HG02938 (cell line): ENCODE data around the gene CXCL11.
"Not testable (repeated sequence)": the region's sequence is repeated elsewhere in the genome, so short reads cannot be mapped to it uniquely, and the experiment has no call there.

ENCODE experiments used
- ATAC-seq: cut with Tn5 transposase; IDR thresholded peaks from one replicate; pipeline ENCODE4 v1.9.1; 2021; ENCODE audit warnings: mild to moderate bottlenecking, moderate library complexity; ENCODE audit not compliant: unreplicated experiment

The CXCL11 gene

DNA sequence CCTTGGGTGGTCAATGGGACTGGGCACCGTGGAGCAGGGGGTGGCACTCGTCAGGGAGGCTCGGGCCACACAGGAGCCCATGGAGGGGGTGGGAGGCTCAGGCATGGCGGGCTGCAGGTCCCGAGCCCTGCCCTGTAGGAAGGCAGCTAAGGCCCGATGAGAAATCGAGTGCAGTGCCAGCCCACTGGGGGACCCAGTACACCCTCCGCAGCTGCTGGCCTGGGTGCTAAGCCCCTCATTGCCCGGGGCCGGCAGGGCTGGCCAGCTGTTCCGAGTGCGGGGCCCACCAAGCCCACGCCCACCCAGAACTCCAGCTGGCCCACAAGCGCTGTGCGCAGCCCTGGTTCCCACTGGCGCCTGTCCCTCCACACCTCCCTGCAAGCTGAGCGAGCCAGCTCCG, 7.4 kb upstream of the CXCL11 start:
- ATAC-seq = not testable (repeated sequence)

GRCh38 chr4:76042241-76042998, 6.5 kb upstream of the CXCL11 start:
- ATAC-seq = not testable (repeated sequence)

DNA sequence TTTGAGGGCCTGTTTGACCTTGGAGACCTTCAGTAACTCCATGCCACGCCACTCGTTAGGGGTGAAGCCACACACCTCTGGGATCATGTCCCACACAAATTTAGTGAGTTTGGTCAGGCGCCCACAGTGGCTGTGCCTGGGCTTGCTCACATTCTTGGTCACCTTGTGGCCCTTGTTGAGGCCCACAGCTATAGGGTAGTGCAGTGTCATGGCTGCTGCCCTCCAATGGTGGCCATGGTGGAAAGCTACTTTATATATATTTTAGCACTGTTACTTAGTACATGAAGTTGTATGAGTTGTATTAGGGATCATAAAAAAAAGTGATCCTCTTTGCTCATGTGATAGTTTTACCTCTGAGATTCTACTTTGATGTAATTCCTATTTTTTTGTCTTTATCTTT, 985 bp upstream of the CXCL11 start:
- ATAC-seq = no peak

GRCh38 chr4:76035141-76035540, 729 bp downstream of the CXCL11 start:
- no peak for ATAC-seq

- no peak for ATAC-seq
These were observed 6.6 kb downstream of the CXCL11 start for GRCh38 chr4:76029300-76029699.

DNA sequence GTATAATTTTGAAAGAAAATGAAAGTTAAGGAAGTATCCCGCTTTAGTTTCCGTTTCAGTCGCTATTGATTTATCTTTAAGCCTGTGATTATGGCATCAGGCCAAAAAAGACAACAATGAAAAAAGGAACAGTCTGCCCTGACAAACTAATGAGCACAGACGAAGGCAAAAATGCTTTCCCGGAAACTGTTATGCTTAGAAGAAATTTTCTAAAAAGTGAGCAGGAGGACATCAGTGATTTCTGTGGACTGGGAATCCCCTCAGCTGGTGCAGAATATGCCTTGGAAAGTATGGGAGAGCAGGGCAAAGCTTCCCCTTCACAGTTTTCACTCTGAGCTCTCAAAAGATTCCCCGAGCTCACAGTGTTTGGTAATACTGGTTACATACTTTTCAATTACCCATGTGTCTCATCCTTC, 7.5 kb downstream of the CXCL11 start:
- ATAC-seq = no peak

GRCh38 chr4:76024065-76024464, 11.8 kb downstream of the CXCL11 start:
- no peak for ATAC-seq

- ATAC-seq = no peak
These were observed 12.5 kb downstream of the CXCL11 start, which contains the start of gene CXCL10 for GRCh38 chr4:76023389-76023788. Gene CXCL10, minus strand, starts transcription at chr4:76023497. Its CDS starts 66 bp downstream, at chr4:76023431.

DNA sequence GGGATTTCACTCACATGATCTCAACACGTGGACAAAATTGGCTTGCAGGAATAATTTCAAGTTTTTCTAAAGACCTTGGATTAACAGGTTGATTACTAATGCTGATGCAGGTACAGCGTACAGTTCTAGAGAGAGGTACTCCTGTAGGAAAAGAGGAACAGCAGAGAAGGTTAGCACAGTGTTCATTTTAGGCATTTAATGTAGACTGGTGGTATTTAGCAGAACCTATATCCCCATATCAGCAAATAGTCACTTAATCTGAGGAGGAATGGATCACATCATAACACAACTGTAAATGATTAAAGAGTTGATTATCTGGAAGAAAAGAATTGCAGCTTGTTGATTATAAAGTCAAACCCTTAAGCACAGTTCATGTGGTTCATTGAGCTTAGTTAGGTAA, 13.2 kb downstream of the CXCL11 start:
- no peak for ATAC-seq

- ATAC-seq = no peak
These were observed 13.8 kb downstream of the CXCL11 start for GRCh38 chr4:76022031-76022430.

- no peak for ATAC-seq
These were observed 18.7 kb downstream of the CXCL11 start for GRCh38 chr4:76017056-76017686.

GRCh38 chr4:76016393-76016792, 19.5 kb downstream of the CXCL11 start:
- peak; percentile 60 for ATAC-seq

DNA sequence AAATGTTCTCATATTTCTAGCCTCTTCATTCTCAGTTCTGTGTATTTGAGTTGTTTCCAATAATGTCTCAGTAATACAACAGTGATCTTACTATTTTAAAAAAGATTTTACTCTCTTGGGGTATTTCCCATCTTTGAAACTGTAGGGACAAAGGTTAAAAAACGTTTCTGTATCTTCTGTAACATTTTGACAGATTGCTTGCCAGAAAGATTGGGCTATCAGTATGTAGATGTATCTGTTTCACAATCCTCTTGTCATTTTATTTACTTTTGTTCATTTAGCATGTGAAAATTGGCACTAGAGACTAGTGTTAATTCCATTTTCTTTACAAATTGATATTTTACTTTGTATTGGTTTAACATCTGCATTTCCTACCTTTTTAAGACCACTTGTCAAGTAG, 22.3 kb downstream of the CXCL11 start:
- ATAC-seq = no peak

DNA sequence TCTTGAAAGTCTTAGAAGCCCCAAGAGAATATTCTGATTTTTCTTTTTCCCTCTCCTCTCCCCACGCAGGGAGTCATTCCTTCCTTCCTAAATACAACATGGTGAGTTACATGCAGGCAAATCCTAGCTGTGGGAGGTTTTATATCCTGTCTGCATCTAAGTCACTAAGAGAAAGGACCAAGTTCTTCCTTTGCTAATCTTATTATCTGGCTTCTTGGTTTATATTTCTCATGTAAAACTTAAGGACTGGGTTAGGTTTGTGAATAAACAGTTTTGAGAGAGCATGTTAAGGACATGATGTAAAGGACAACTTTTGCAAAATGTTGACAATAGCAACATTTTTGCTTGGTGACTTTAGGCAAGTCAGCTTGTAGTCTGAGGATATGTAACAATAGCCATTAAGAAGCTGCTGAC, 23.5 kb downstream of the CXCL11 start:
- ATAC-seq = peak; percentile 2

DNA sequence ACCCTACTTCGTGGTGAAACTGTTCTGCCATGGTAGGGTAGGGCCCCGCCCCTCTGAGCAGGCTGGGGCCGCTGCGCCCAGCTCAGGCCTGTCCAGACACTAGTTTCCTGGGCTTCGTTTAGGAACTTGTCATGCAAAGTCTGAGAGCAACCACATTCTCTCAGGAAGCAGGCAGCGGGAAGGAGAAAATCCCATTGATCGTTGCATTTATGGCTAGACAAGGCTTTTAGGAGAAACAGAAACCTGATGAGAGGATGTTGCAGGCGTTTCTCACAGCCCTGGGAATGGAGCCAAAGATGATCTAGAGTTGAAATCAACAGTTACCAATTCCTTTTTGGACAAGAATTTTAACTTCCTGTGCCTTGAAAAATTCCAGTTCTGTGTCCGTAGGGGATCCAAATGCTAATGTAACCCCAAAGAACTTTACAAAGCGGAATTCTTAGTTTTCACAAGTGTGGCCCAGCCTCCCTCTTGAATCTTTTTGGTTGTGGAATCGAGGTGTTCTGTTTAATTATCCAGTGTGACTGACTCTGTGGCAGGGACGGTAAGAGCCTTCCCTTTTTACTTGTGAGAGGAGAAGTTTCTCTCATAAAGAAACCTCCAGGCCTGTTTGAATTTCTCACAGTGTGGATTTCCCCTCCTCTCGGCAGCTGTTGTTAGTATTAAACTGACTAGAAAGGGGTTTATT, 24.0 kb downstream of the CXCL11 start:
- ATAC-seq = peak; percentile 57

DNA sequence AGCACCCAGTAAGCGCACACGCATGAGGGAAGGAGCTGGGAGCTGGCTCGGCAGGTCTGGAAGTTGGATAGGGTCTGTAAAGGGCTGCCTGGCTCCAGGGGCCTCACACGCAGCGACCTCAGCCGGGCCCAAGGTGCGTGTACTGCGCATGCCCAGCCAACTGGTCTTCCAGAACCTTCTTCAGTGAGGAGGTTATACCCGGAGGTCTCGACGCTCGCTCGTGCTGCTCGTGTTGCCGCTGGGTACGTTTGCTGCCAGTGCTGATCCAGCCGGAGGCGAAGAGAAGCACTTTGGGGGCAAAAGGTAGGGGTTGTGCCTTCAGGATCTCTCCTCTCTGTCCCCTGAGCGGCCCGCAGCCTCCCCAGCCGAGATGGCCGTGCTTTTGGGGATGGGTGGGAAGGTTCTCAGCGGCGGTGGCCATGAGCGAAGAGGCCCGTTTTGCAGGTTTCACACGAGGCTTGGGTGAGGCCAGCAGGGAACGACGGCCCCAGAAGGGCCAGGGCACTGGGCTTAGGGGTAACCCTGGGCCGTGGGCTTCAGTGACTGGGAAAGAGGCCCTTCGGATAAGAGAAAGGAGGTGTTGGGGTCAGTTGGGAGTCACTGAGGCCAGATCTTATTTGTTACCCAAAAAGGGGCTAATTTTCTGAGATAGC, 24.7 kb downstream of the CXCL11 start:
- ATAC-seq = no peak

DNA sequence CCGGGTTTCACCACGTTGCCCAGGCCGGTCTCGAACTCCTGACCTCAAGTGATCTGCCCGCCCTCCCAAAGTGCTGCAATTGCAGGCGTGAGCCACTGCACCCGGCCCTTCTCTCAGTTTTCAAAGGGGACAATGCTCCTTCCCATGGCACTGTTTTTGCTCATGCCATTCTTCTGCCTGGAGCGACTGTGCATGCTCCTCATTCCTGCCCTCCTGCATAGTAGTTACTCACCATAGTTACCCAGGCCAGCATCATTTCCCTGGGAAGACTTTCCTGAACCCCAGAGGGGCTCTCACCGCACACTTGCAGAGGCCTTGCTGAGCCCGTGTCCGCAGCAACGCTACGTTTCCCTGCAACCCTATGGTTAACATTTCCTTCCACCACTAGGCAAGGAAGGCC, 25.3 kb downstream of the CXCL11 start:
- ATAC-seq = no peak

GRCh38 chr4:76009311-76009710, 26.6 kb downstream of the CXCL11 start:
- ATAC-seq = no peak

GRCh38 chr4:76007089-76007862, 28.6 kb downstream of the CXCL11 start, which contains the start of gene CXCL9:
Gene CXCL9, minus strand, starts transcription at chr4:76007509. Its CDS starts 60 bp downstream, at chr4:76007449.
- no peak for ATAC-seq

DNA sequence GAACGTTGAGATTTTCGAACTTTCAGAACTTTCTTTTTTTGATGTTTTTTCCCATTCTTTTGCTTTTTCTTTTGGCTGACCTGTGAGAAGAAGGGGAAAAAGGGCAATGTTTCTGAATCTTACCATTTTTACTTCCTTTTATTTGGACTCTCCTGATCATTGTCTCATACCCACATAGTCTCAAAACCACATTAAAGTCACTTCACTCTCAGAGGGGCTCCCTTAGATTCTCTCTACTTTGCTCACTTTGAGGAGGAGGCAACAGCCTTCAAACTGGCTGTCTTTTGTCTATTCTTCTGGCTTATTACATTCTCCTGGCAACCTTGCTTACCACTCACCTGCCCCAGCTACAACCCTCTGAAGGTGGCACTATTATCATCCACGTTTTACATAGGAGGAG, 32.2 kb downstream of the CXCL11 start:
- ATAC-seq = no peak
